Adrenal gland (tissue), 12 donors: Measurements from ENCODE around the gene FBXO24. TPM values are rescaled to one million over a fixed set of nuclear protein-coding genes. Genes with fewer than 3 reads are reported as not detected.
A peak's percentile ranks its signal among the peaks of the same experiment; 100 is the strongest.

Experiments
- DNase-seq, 7 donors: peaks; one replicate each; pipeline ENCODE4 v3.0.0-alpha.2; 2019 to 2020
- H3K27ac ChIP-seq, 5 donors: fragments of 200-600 bp; sonication (generic) in 4 of 5; 1 replicate in 3 of 5; 2 replicates in 2 of 5; pipeline versions ENCODE4 v1.5.1 to v1.8.0; 2016 to 2020; ENCODE audit warnings: mild to moderate bottlenecking in 1 of 5
- H3K27me3 ChIP-seq: fragments of 200-600 bp; 2 replicates; pipeline ENCODE4 v1.8.0; 2021
- H3K36me3 ChIP-seq, 2 donors: fragments of 200-600 bp; replicated peaks in 1 of 2; 1 replicate in 1 of 2; 2 replicates in 1 of 2; pipeline versions ENCODE4 v1.5.1 to v1.8.0; 2018 to 2022
- H3K4me1 ChIP-seq, 2 donors: fragments of 200-600 bp; replicated peaks in 1 of 2; 1 replicate in 1 of 2; 2 replicates in 1 of 2; pipeline versions ENCODE4 v1.5.1 to v1.8.0; 2018 to 2021
- H3K4me3 ChIP-seq, 4 donors: fragments of 200-600 bp; sonication (generic) in 3 of 4; one replicate each; pipeline ENCODE4 v1.5.1; 2016 to 2018
- H3K9me3 ChIP-seq, 3 donors: fragments of 200-600 bp; sonication (generic) in 1 of 3; replicated peaks in 1 of 3; 1 replicate in 2 of 3; 2 replicates in 1 of 3; pipeline versions ENCODE4 v1.5.1 to v1.8.0; 2016 to 2021
- CTCF ChIP-seq, 6 experiments: fragments of 450-650 bp in 4 of 6; fragments of 200-600 bp in 2 of 6; sonication (generic) in 1 of 6; IDR thresholded peaks; 1 replicate in 5 of 6; 2 replicates in 1 of 6; pipeline versions ENCODE4 v1.5.1 to v1.8.0; 2016 to 2021; ENCODE audit warnings: antibody characterized with exemption in 6 of 6, mild to moderate bottlenecking in 2 of 6, moderate library complexity in 1 of 6
- POLR2A ChIP-seq, 2 donors: fragments of 450-650 bp; IDR thresholded peaks; one replicate each; pipeline ENCODE4 v1.6.1; 2017; ENCODE audit warnings: antibody characterized with exemption in 2 of 2, mild to moderate bottlenecking in 2 of 2, moderate library complexity in 1 of 2
- WGBS, 4 donors: extraction: QIAGEN DNeasy Blood & Tissue Kit in 2 of 4; methylation state at CpG; one replicate each; pipeline versions ENCODE4 v1.1.5 to v1.1.7; 2013 to 2017; 5-methylcytosine and 5-hydroxymethylcytosine counted together
- intact Hi-C, 2 donors: fragments of 100-400 bp; cut with DNase I; formaldehyde crosslinking; loops; one replicate each; pipeline versions ENCODE4 v1.14.1 to v1.15.0; 2022 to 2023
- polyA plus RNA-seq, 3 donors: library from polyadenylated mRNA; stranded (reverse); fragments of 200-250 nt in 2 of 3; fragments of 350-450 nt in 1 of 3; fragmentation: Illumina TruSeq in 1 of 3; extraction: RNeasy Lipid Tissue Mini Kit (QIAGEN cat#74804) in 1 of 3; gene quantifications; one replicate each; pipeline ENCODE4 v1.2.3, GENCODE V29; 2013 to 2014
- total RNA-seq, 9 donors: library from RNA; depleted of rRNA in 4 of 9; stranded (reverse); fragments of >200 nt in 4 of 9; fragments of 120-200 nt in 1 of 9; fragmentation: NEBNext Ultra II Directional in 1 of 9; extraction: Animal tissue kit (Norgen Biotek cat#: 25700) in 1 of 9; gene quantifications; one replicate each; pipeline versions ENCODE4 v1.1.0 to v1.2.4, GENCODE V29; 2013 to 2023
- donor health status: healthy with polysubstance abuse.
- donor health status: Bipolar disorder and iron deficiency.
- donor health status: DM: yes; HTN: yes; CAD: no.
- donor health status: DM: no; HTN: no; CAD: no.
- donor health status: DM: no; HTN: no; CAD: no.
- donor health status: DM: yes; HTN: yes; CAD: no.

Gene FBXO24
- total and polyA plus RNA-seq, 12 donors, result 0.16 to 2.8 (median 0.89) TPM; not detected in 2

GRCh38 chr7:100623951-100624824 is 38.1 kb downstream of the FBXO24 start:
- intact Hi-C loops, result no loop called here
- no peak overlapping the region for H3K27ac ChIP-seq
- no peak for DNase-seq
- no peaks in the 10 kb centered on the region for H3K36me3 ChIP-seq
- no peaks in the 10 kb centered on the region for H3K27me3 ChIP-seq
- no peak overlapping the region for H3K4me3 ChIP-seq
- H3K9me3 ChIP-seq, result no peaks in the 10 kb centered on the region
- 83 to 88% (median 86%) methylated on average over 15 of the region's 15 CpGs for WGBS, 4 donors
- peaks cover 5 to 7% of the 10 kb centered on the region in 2 donors for H3K4me1 ChIP-seq
- no peak for TF ChIP-seq CTCF (IDR thresholded peaks at IDR 0.05)
- TF ChIP-seq POLR2A (IDR thresholded peaks at IDR 0.05), result no peak

- H3K27me3 ChIP-seq, result no peaks in the 10 kb centered on the region
- 9 to 23% (median 19%) methylated on average over 3 of the region's 3 CpGs for WGBS, 4 donors
- no peak for DNase-seq
- H3K9me3 ChIP-seq, result no peaks in the 10 kb centered on the region
- TF ChIP-seq CTCF (IDR thresholded peaks at IDR 0.05) (no peak), POLR2A (IDR thresholded peaks at IDR 0.05) (no peak)
- peaks cover 5 to 7% of the 10 kb centered on the region in 2 donors for H3K4me1 ChIP-seq
- no peaks in the 10 kb centered on the region for H3K36me3 ChIP-seq
- no peak overlapping the region for H3K27ac ChIP-seq
- intact Hi-C loops, result loop anchor here in 1 of 2 donors (5.0 kb wide), 1 partner anchor 46 kb away; the partner anchor contains the start of gene GNB2
- H3K4me3 ChIP-seq, result peak overlapping the region in 1 of 4 donors; percentile 21
Observed at GRCh38 chr7:100626055-100626454, 39.9 kb downstream of the FBXO24 start.

- no peaks in the 10 kb centered on the region for H3K9me3 ChIP-seq
- TF ChIP-seq CTCF (IDR thresholded peaks at IDR 0.05) (no peak), POLR2A (IDR thresholded peaks at IDR 0.05) (peak in 1 of 2 donors; percentile 25)
- intact Hi-C loops, result loop anchor here in 1 of 2 donors (5.0 kb wide), 1 partner anchor 46 kb away; the partner anchor contains the start of gene GNB2
- H3K4me1 ChIP-seq, result peaks cover 4 to 5% of the 10 kb centered on the region in 2 donors
- 3 to 7% (median 4%) methylated on average over 17 to 37 of the region's 37 CpGs for WGBS, 4 donors
- H3K4me3 ChIP-seq, result peak overlapping the region in 1 of 4 donors; percentile 21
- peak; percentile 88 to 95 (median 90) for DNase-seq
- no peaks in the 10 kb centered on the region for H3K27me3 ChIP-seq
- H3K27ac ChIP-seq, result peak overlapping the region in 3 of 5 donors; percentile 38 to 56 (median 44)
- no peaks in the 10 kb centered on the region for H3K36me3 ChIP-seq
Observed at GRCh38 chr7:100626530-100627237, 40.6 kb downstream of the FBXO24 start.

GRCh38 chr7:100627238-100627549 is 41.1 kb downstream of the FBXO24 start:
- WGBS, 4 donors, result 70 to 91% (median 86%) methylated on average over 10 to 21 of the region's 21 CpGs
- Histone ChIP-seq H3K27ac (no peak overlapping the region), H3K4me3 (no peak overlapping the region), H3K36me3 (no peaks in the 10 kb centered on the region), H3K4me1 (peaks cover 4 to 5% of the 10 kb centered on the region in 2 donors), H3K9me3 (no peaks in the 10 kb centered on the region), H3K27me3 (no peaks in the 10 kb centered on the region)
- TF ChIP-seq CTCF (IDR thresholded peaks at IDR 0.05), result no peak
- no peak for TF ChIP-seq POLR2A (IDR thresholded peaks at IDR 0.05)
- no peak for DNase-seq
- intact Hi-C loops, result loop anchor here in 1 of 2 donors (5.0 kb wide), 1 partner anchor 45 kb away; the partner anchor contains the start of gene GNB2
